Glomerular endothelial cell (primary cell): ENCODE results near the gene PKNOX2. TPM values are rescaled to one million over a fixed set of nuclear protein-coding genes. Genes with fewer than 3 reads are reported as not detected.
A peak's percentile ranks its signal among the peaks of the same experiment; 100 is the strongest.

ENCODE experiments used
- DNase-seq: peaks from one replicate; pipeline ENCODE4 v3.0.0-alpha.2; 2011; ENCODE audit warnings: low read depth, low spot score; ENCODE audit errors: extremely low read depth
- total RNA-seq: library from RNA; depleted of rRNA; stranded (reverse); fragments of >200 nt; gene quantifications from 2 replicates; pipeline ENCODE4 v1.2.3, GENCODE V29; 2015

PKNOX2 gene
- total RNA-seq, 1 donor from 2014 or later = 0.76 TPM

DNA sequence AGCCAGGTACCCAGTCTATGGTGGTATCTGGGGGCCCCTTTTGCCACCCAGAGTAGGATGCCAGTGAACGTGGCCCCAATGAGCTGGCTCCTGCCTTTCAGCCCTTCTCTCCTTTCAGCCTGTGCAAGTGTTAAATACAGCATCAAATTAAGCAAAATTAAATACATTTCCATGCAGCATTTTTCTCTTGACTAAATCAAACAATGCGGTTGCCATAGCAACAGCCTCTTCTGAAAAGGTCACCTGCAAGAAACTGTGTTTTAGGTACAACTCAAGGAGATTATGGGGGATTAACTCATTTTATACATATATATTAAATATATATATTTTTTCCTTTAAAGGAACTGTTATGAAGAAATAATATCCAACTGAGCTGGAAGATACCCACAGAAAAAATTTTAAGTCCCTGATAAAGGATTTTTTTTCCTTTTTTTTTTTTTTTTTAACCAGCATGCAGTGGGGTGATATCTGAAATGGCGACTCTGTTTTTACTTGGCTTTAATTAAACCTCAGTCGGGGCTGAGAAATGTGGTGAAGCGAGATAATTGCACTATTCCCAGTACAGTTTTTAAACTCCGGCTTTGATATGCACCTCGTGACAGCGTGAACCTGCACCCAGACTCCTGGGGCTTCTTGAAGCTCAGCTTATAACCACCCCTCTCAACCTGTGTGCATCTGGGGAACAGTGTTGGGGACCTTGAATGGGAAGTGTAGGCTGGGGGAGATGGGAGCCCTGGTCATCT is 115.3 kb downstream of the PKNOX2 start:
- no peak for DNase-seq

- no peak for DNase-seq
Measured at GRCh38 chr11:125280646-125281045, 116.1 kb downstream of the PKNOX2 start.

DNA sequence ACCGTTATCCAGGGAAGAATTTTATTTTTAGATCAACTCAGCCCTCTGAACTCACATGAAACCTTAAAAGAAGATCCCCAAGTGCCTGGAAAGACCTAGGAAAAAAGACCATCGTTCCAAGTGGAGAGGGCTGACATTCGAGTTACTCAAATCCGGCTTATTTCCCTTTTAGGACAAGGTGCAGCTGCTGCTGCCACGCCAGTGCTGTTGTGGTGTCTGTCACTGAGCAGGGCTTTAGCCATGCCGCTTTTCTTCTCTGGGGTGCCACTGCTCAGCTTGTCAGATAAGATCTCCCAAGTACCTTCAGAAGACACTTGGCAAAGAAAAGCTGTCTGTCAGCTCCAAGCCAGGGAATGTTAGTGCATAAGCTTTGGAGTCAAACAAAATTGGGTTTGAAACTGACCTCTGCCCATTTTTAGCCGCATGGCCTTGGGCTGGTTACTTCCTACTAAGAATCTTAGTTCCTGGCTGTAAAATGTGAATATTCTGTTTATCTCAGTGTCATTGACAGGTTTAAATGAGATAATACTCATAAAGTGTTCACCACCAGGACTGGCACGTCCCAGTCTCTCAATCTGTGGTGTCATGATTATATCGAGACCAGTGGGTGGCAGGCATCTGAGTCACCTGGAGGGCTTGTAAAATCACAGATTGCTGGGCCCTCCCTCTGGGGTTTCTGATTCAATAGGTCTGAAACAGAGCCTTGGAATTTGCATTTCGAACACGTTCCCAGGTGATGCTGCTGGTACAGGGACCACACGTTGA is 117.5 kb downstream of the PKNOX2 start:
- DNase-seq = no peak

DNA sequence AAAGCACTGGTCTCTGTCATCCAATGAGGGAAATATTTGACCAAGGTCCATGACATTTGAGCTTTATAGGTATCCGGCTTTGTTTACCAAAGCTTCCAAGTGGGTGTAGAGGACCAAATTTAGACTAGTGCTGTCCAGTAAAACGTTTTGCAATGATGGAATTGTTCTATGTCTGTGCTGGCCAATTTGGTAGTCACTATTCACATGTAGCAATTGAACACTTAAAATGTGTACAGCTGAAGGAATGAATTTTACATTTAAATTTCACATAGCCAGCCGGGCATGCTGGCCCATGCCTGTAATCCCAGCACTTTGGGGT is 118.0 kb downstream of the PKNOX2 start:
- no peak for DNase-seq

DNA sequence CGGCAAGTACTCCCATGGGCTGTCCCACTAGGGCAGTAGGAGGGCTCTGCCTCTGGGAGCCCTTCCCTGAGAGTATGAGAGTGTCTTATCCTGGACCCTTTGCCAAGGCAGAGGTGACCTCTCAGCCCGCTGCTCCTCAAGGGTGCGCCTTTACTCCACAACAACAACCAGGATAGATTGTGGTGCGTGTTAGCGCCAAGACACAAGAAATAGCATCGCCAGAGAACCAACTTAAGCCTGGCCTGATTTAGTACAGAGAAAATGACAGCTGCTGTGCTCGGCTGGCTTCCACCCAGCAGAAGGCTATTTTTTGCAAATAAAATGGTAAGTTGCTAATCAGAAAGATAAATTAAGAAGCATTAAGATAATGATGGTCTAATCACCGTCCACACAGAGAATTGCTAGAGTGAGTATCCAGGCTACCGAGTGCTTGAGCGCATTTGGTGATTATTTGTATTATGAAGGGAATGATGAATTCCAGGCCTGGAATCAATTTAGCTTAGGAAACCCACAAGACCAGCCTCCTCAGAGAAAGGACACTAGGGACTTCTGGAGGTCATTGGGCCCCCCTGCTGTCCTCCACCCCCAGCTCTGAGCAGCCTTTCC is 119.8 kb downstream of the PKNOX2 start:
- DNase-seq = no peak

DNA sequence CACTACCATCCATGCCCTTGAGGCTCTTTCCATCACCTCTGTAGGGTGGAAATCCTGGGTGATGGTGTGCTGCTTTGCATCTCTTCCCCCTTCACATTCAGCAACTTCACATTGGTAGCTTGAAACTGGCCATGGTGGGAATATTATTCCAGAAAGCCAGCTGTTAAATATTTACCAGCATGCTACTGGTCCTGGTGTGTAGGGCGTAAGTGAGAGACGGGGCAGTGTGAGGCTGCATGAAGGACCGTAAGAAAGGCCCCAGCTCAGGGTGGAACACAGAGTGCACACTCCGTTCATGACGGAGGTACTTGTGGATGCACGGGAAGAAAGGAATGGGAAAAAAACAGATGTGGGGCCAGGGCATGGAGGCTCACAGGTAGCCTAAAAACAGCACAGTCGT is 121.3 kb downstream of the PKNOX2 start:
- no peak for DNase-seq

DNA sequence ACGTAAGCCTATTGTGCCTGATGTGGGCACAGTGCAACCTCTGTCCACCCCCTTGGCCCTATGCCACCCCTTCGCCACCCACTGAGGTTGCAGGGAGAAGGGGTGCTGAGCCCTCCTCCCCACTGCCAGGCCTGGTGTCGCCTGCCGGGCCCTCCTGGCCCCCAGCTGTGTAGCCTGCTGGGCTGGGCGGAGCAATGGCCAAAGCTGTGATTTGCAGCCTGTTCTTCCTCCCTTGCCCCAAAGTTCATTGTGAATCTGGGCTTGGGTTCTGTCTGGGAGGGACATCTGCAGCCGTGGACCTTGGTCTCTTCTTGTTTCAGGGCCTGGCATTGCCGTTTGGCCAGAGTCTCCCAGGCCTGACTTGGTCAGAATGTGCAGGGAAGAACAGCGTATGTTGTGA is 121.9 kb downstream of the PKNOX2 start:
- DNase-seq = no peak

DNA sequence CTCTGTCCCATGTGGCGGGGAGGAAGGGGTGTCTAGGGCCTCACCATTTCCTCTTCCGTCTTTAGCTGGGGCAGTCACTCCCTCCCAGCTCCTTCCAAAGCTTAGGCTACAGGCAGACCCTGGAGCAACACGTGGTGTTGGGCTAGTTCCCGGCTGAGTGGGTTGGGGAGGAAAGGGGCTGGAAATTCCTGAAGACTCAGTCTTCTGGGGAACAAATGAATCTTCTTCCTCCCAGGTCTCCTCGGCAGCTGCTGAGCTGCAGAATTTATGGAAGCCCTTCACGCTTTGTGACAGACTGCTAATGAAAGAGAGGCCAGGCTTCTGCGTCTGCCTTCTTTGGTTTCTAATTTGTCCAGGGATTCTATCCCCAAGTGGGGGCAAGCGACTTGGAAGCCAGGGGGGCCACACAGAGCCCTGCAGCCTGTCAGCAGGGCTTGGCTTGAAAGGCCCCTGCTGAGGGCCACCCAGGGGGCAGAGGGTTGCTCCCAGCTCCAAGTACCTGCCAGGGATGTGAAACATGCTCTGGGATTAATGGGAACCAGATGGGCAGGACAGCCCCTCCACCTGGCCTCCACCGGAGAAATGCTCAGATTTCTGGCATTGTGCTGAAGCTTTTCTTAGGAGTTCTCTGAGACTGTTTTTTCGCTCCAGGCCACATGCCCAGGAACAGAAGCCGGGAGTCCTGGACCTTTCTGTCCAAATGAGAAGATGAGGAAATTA is 123.1 kb downstream of the PKNOX2 start:
- no peak for DNase-seq

- no peak for DNase-seq
Measured at GRCh38 chr11:125289419-125290098, 125.0 kb downstream of the PKNOX2 start.

DNA sequence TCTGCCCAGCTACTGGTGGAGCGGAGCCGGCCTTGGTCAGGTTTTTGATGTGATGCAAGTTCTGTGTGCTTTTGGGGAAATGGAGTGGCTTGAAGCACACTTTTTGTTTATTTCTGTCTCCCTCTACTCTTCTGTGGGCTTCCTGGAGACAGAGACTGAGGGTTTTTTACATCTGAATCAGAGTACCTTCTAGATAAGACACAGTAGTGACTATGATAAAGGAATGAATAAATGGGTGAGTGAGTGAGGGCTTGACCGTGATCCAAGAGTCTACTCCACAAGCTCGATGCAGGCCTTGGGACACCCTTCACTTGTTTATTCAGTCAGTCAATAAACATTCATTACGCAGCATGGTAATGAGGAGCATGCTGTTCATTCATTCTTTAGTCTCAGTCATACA is 125.7 kb downstream of the PKNOX2 start:
- DNase-seq = no peak

- DNase-seq = no peak
Measured at GRCh38 chr11:125292100-125292499, 127.5 kb downstream of the PKNOX2 start.

DNA sequence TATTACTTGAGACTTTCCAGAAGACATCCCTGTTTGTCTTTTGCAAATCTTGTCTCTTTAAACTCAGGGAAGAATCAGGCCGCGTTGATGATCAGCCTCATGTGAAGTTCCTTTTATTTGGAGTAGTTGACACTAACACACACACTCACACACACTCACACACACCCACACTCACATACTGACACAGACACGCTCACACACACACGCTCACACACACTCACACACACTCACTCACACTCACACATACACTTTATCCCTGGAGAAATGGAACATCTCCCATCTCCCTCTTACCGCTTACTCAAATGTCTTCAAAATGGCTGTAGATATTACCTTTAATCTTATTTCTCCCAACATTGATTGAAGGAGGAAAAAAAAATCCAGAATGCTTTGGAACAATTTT is 129.0 kb downstream of the PKNOX2 start:
- no peak for DNase-seq

DNA sequence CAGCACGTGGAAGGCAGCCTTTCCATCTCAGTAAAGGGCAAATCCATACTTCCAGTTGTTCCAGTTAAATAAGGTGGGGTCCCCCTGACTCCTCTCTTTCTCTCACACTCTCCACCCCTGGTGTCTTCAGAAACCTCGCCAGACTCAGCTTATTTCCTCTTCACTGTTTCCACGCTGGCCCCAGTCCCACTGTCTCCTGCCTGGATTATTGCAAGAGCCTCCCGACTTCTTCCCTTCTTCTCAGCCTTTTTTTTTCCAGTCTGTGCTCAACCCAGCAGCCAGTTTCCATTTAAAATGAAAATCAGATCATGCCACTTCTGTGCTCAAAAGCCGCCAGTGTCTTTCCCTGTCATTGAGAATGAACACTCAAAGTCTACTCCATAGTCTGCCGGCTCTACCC is 131.4 kb downstream of the PKNOX2 start:
- no peak for DNase-seq

- peak; percentile 56 for DNase-seq
Measured at GRCh38 chr11:125297346-125297915, 132.9 kb downstream of the PKNOX2 start.

- no peak for DNase-seq
Measured at GRCh38 chr11:125299061-125299615, 134.6 kb downstream of the PKNOX2 start.

- no peak for DNase-seq
Measured at GRCh38 chr11:125299821-125300220, 135.3 kb downstream of the PKNOX2 start.

- DNase-seq = peak; percentile 62
Measured at GRCh38 chr11:125300791-125301218, 136.3 kb downstream of the PKNOX2 start.

DNA sequence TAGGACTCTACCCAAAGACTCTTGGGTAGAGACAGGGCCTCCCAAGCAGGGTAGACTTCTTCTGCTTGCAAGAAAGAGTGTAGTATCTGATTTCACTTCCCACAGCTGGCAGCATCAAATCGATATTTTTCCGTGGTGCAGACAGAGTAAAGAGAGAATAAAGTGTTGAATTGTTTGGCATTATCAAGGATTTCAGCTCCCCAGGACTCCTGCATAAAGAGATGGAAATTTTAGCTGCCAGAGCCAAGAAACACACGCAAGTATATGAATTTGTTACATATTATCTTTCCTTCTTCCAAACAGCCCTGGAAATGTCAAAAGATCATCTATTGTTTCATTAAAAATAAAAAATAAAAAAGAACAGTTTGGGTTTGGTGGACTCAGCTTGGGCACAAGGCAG is 136.8 kb downstream of the PKNOX2 start:
- DNase-seq = no peak

GRCh38 chr11:125303186-125303585 is 138.6 kb downstream of the PKNOX2 start:
- no peak for DNase-seq

- DNase-seq = no peak
Measured at GRCh38 chr11:125303694-125304093, 139.1 kb downstream of the PKNOX2 start.
